Measurements from ENCODE around the gene DSCAM.
"Not testable (repeated sequence)": the region's sequence is repeated elsewhere in the genome, so short reads cannot be mapped to it uniquely, and the experiment has no call there.

Gene DSCAM

DNA sequence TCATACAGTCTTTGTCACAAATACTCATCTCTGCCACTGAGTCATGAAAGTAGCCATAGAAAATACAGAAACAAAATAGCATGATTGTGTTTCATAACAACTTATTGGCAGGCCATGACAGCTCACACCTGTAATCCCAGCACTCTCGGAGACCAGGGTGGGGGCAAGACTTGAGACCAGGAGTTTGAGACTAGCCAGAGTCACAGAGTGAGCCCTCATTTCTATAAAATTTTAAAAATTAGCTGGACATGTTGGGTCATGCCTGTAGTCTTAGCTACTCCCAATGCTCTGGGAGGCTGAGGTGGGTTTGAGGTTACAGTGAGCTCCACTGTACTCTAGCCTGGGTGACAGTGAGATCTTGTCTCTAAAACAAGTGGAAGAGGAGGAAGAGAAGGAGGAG is 568.6 kb downstream of the DSCAM start:
- DNase-seq, result no peak

DNA sequence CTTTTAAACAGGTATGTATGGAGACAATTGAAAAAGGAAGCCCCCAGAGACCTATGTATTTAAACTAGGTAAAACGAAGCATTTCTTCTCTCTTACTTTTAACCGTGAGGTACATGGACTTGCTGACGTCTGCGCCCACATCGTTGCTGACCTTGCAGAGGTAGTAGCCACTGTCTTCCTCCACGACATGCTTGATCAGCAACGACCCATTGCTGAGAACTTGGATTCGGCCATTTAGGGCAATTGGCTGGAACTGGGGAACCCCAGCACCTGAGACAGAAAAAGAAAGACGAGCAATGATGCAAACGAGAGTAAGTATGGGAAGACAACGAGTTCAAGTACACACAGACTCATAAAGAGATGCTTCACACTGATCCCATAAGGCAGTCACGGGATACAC is 571.0 kb downstream of the DSCAM start:
- DNase-seq, result no peak

DNA sequence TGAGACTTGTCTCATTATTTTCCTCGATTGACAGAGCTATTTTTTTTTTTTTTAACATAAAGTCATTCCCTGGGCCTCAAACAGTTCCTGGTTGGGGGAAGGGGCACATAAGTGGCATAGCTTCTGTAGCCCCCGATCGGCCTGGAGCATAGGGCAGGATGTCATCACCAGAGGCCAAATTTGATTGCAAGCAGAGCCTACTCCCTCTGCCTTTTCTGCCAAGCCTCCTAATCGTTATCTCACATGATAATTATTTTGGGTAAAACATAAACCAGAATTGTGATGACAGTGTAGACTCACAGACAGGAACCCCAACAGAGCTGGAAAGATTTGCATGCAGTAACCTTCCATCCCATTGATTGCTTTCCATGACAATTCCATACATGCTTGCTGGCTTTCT is 574.9 kb downstream of the DSCAM start:
- DNase-seq, result no peak

DNA sequence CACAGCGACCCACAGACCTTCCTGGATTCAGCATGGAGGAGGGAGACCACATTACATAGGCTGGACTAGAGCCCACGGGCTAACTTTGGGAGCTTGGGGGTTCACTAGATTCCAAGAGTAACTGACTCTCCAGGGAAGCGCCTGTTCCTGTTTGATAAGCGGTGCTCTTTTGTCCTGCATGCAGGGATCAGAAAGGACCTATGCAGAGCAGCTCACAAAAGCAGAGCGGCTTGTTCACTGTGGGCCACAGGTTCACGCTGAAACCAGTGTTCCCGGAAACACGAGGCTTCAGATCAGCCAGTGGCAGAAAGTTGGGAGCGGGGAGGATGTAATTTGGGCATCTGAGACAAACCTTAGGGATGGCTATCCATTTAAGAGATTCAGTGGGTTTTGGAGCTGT is 575.8 kb downstream of the DSCAM start:
- DNase-seq, result no peak

DNA sequence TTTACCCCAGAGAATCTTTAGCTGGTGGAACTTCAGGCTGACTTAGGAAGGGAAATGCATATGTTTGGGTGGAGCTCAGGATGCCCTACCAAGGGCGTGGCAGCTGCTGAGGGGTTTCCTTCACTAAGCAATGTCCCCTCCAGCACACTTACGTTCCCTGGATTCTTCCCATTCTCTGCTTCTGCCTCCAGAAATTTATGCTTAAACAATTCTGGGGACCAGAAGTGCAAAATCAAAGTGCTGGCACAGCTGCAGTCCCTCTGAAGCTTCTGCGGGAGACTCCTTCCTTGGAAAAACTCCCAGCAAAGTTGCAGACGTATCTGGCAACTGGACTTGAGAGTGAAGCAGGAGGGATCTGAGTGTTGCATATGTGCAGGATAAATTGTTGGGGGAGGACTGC is 576.9 kb downstream of the DSCAM start:
- peak; percentile 47 for DNase-seq

DNA sequence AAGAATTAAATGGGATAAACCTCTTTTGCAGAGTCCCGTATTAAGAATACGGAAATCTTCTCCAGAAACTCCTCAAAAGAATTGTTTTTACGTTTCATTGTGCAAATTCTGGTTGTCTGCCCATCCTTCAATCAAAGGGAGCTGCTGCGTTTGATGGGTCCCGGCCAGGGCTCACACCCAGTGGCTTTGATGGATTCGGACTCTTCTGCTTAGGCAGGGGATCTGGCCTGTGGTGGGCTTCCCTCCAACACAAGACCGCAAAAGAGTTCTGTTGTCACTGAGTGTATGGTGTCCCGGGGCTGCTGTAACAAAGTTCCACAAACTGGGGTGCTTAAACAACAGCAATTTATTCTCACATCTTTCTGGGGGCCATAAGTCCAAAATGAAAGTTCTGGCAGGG is 577.7 kb downstream of the DSCAM start:
- DNase-seq, result no peak

DNA sequence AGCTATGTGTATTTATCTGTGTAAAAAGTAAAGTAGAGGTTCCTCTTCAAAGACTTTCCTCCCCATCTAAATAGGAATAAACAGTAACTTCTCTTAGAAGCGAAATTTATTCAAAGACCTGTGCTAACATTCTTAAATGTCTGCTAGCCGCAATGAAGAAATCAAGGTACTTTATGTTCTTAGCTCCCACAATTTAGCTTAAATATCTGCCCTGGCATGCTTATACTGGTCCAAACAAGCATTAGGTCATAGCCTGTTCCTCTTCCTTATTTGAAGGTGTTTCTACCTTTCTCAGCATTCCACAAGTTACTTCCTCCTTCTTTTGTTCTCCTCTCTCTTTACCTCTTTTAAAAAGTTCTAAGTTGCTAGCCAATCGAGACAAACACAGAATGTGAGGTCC is 588.5 kb downstream of the DSCAM start:
- not testable (repeated sequence) for DNase-seq

DNA sequence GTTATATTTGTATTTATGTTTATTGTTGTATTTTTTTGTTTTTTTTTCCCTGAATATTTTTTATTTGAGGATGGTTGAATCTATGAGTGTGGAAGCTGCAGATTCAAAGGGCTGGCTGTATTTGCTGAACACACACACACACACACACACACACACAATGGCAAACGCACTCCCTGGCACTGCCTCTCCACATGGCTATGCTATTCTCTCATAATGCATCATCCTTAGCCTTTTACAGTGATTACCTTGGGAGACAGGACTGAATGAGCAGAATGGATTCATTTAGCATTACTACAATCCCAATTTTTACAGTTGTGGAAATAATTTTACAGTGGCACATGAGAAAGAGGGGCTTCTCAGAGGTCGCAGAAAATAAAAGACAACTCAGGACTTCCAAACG is 589.6 kb downstream of the DSCAM start:
- DNase-seq, result no peak

DNA sequence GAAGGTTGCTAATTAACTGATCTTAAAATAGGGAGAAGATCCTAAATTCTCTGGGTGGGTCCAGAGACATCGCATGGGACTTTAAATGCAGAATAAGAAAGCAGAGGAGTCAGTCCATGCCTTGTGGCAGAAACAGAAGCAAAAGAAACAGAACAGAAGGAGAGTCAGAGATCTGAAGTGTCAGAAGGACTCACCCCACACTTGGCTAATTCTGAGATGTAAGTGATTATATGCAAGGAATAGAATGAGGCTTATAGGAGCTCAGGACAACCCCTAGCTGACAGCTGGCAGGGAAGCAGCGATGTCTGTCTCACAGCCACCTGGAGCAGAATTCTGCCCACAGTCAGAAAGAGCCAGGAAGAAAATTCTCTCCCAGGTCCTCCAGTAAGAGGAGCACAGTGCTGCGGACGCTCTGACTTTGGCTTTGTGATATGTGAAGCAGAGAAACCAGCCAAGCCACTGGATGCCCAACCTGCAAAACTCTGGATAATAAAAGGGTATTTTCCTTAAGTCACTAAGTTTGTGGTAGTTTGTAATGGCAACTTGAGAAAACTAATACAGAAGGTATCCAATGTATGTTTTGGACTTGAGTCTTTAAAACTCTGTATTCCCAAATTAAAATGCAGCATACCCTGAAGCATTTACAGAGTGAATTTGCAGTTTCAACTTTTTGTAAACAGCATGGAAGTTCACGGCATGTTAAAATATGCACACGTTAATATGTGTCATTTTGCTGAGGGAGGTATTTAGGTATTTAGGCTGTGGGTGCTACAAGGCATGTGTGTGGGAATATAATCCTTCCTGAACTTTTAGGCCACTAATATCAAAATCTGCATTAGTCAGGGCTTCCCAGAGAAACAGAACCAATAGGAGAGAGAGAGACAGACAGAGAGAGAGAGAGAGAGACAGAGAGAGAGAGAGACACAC is 591.2 kb downstream of the DSCAM start:
- peak; percentile 91 for DNase-seq

DNA sequence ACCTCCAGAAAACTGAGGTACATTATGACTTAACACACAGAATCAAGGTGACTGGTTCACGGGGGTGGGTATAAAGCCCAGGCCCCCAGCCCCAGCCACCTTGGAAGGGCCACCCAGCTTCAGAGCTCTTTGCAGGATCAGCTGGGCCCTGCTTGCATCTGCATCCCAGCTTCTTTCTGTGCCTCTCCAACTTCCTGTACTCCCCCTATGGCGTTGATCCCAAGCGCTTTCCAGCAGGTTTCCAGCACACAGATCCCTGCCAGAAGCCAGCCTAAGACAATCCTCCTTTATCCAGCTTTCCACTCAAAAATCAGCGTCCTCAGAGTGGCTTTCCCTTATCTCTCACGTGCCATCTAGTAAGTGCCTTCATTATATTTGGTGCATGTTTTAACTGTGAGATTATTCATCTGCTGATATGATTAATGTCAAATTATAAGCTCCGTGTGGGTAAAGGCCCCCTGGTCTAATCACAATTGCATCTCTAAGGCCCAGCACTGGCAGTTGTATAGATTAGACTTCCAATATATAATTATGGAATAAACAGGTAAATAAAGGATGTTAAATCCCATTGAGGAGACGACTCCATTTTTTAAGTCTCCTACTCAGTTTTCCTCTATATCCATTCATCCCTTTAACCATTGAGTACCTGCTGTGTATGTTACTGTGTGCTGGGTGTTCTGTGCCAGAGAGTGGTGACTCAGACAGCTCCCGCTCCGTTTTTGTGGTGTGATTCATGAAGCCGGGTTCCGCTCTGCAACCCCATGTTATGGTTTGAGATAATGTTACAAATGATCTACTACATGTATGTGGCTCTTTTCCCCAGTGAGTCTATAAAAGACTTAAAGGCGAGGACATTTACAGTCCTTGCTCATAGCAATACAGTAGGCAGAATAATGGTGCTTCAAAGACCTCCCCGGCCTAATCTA is 592.2 kb downstream of the DSCAM start:
- DNase-seq, result peak; percentile 47

DNA sequence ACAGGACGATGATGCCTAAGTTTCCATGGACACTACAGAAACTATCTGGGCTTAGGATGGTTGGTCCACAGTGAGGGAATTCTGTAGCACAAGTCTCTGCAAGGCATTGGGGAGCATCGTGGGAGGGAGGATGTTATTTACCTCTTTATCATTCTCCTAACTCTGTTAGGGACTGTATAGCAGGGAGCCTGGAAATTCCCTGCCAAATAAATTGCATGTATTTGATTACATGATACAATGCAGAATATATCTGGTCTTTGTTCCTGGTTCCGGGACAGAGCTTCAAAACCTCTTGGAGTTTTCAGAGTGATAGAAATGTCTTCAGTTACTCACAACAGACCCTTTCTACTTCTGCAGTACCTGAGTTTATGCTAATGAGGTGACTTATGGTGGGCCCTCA is 593.8 kb downstream of the DSCAM start:
- no peak for DNase-seq

DNA sequence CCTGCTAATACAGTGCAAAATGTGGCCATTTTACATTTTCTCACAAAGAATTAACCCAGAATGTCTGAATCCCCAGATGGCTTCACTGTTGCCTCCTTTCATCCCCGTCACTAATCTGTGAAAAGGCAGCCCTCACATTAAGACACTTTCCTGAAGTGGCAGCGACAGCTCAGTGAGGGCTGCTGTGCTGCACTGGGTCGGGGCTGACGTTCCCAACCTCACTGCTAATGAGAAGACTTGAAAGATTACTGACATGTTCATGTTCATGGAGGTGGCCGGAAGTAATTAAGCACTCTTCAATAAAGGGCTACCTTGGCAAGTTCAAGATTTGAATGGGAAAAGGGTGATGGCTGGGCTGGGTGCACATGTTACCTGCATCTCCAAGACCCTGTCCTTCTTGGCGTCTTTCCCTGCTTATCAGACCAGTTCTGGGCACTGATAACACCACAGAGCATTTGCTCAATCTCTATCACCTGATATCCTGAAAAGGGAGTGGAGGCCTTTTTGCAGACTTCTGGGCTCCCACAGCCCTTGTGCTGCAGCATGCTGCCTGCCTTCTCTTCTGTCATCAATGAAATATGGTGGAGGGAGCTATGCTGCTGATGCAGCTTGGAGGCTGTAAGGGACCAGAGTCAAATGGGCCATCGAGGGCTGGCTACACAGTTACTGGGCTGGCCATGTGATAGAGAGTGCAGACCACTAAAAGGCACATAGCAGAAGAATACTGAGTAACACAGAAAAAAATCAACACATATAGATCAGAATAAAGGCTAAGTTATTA is 596.3 kb downstream of the DSCAM start:
- no peak for DNase-seq

DNA sequence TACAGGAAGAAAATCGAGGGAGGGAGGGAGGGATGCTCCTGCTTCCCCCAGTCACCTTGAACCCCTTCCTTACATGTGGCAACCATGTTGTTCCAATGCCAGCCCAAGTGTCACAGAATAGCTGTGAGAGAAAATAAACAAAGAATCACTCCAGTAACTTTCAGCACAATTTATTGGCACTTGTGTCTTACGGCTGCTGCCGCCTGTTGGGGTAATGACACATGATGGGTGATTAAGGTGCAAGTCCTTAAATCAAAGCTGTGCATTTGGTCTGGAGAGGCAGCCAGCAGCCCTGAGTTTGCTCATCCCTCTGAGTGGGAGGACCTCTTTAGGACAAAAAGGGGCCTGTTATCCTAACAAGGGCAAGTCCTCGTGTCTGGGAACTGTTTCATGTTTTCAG is 602.0 kb downstream of the DSCAM start:
- no peak for DNase-seq

DNA sequence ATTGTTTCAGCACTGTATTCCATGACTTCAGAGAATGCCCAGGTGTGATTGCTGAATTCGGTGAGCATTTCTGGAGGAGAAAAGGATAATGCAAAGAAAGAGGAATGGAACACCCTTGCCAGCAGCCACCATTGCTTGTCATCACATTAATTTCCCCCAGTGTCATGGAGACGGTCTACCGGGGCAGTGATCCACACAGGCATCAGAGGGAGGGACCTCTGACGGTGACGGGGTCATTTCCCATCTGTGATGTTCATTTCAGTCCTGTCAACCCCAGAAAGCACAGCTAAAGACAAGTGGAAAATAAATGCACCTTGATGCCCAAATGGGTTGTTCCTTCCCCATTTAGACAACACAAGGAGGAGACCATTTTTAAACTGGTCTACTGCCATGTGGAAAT is 603.3 kb downstream of the DSCAM start:
- DNase-seq, result no peak

DNA sequence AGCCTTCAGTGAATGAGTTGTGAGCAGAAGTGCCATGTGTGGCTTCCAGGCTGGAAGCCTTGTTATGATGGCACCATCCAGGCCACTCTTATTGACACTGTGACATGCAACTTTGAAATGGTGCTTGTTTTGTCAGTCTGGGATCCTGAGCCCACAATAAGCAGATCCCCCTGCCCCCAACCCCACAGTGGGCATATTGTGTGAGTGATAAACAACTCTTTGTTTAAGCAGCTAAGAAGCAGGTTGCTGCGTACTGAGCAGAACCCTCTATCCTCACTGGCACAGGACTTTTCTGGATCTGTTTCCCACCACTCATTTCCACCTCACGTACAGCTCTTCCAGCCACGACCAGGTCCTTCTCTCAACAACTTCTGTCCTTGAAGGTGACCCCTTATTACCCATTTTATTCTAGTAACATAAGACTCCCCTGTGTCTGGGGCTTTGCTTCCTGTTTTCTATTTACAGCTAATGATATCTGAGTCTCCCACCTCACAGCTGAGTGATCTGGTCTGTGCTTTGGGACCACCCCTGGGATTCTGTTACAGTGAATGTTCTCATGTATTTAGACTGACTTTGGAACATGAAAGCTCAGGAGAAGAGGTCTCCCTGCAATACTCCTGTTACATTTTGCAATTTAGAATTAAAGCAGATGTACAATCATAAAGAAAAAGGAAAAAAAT is 604.2 kb downstream of the DSCAM start:
- DNase-seq, result no peak

DNA sequence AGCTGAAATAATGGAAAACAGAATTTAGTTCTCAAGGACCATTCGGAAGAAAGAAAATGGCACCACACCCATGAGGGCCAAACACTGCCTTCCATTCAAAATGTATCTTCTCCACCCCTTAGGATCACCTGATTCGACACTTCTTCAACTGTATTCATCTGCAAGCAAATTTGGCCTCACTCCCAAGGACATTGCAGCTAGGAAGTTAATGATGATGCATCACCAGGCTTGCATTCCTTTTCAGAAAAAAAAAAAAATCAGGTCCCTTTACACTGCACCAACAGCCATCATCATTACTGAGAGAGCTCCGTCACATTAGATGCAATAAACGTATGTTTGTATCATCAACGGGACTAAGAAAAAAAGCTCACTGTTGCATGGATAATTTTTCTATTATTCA is 611.4 kb downstream of the DSCAM start:
- DNase-seq, result no peak

DNA sequence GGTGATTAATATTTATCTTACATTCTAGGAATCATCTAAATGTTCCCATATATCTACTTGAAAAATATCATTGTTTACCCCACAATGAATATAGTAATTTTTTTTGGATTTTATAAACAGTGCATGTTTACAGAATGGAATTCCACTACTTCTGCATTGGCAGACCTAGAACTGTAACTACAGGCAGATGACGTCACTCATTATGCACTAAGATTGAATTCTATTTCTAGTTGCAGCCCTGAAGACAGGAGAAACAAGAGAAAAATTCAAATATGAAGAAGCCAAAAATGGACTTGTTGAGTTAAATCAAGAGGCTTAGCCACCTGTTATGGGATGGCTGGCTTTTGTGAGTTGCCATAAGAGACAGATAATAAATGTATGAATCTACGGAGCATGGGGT is 615.0 kb downstream of the DSCAM start:
- no peak for DNase-seq

DNA sequence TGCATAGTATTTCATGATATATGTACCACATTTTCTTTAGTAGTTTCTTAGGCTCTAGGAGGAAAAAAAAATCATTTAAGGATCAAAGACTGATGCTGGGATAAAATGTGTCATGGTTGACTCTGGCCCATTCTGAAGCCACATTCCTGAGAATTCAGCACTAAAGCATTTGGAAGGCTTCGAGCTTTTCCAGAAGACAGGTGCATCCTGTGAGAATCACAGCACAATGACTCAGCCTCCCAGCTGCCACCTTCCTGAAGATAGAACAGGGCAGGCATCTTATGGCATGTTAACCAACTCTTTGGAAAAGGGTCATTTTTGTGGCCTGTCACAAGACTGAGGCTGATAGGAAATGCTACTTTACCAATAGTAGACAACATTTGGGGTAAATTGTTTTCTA is 619.9 kb downstream of the DSCAM start:
- no peak for DNase-seq

DNA sequence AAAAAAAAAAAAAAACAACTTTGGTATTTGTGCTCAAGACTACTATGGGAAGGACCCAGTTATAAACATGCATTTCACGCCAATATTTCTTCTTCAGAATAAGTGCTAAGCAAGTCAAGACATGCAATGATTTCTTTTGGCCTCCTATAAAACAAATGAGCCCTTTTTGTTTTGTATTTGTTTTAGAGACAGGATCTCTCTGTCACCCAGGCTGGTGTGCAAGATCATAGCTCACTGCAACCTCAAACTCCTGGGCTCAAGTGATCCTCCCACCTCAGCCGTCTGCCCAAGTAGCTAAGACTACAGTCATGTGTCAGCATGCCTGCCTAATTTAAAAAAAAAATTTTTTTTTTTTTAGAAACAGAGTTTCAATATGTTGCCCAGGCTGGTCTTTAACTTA is 631.0 kb downstream of the DSCAM start:
- no peak for DNase-seq

DNA sequence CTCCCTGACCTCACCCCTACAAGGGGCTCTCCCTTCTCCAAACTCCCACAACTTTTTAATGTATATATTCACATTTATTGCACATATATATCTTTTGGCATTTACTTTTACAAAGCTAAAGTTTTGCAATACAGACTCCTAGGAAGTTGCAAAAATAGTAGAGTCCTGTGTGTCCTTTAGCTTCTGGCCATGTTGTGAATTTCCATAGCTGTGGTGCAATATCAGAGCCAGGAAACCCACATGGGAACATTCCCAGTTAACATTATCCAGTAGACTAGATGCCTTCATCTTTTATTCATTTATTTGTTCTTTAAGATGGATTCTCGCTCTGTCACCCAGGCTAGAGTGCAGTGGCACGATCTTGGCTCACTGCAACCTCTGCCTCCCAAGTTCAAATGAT is 636.7 kb downstream of the DSCAM start:
- no peak for DNase-seq

DNA sequence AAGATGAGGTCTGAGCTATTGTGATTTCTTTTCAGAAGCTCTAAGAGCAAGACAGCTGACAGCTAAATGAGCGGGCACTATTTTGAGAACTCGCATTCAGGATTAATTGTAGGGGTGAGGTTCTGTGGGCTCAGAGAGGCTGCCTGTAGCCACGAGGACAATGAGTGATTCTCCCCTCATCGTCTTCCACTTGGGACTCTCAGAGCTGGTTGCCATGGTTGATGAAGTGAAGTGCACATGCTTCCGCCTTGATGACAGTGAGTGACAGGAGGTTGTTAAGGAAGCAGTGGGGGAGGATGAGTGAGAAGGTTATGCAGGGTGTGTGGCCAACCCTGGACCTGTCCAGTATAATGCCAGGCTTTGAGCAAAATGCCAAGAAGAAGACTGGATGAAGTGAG is 638.0 kb downstream of the DSCAM start:
- DNase-seq, result no peak

DNA sequence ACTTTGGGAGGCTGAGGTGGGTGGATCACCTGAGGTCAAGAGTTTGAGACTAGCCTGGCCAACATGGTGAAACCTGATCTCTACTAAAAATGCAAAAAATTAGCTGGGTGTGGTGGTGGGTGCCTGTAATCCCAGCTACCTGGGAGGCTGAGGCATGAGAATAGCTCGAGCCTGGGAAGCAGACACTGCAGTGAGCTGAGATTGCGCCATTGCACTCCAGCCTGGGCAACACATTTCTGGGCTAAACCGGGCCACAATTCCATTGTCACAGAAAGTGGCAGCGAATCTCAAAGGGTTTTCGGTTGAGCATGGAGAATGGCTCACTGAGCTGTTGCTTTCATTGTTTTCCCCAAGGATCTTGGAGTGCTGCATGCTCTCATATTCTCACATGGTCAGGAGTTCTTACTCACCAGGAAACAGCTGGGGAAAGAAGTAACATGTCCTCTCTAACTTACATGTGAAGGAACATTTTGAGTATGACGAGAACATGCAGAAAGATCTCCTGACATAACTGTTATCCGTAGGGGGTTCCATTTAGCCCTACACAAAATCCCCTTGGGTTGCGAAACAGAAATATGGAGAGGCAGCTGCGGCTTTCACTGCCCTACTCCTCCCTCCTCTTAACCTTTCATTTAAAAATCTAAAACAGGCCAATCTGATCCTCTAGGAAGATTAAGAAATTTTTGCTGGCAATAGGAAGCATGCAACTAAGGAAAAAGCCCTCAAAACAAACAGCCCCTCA is 638.6 kb downstream of the DSCAM start:
- no peak for DNase-seq

All from NCI-H82 (cell line).